GM12891 (cell line): ENCODE measurements around the gene HELZ.
"Not testable (repeated sequence)": the region's sequence is repeated elsewhere in the genome, so short reads cannot be mapped to it uniquely, and the experiment has no call there.

Source experiments
- DNase-seq: peaks from one replicate; pipeline ENCODE4 v3.0.0; 2011; ENCODE audit warnings: low spot score; ENCODE audit not compliant: insufficient read length
- FAIRE-seq: peaks from 2 replicates; lab custom pipeline; 2011; peaks lifted over from hg19 to GRCh38; lab: Jason Lieb, UNC
- PAX5 ChIP-seq: IDR thresholded peaks from 2 replicates; pipeline ENCODE4 v1.6.1; 2011; ENCODE audit warnings: low read length, moderate library complexity, mild to moderate bottlenecking; ENCODE audit not compliant: insufficient read depth, severe bottlenecking
- POLR2A ChIP-seq: IDR thresholded peaks from 2 replicates; pipeline ENCODE4 v1.6.1; 2011; ENCODE audit warnings: low read depth, low read length, control low read depth
- POLR2AphosphoS5 ChIP-seq: IDR thresholded peaks from 2 replicates; pipeline ENCODE4 v1.6.1; 2011; ENCODE audit warnings: low read depth, low read length, control low read depth
- POU2F2 ChIP-seq: IDR thresholded peaks from 2 replicates; pipeline ENCODE4 v1.6.1; 2011; ENCODE audit warnings: low read depth, mild to moderate bottlenecking, control low read depth, low read length, moderate library complexity
- SPI1 ChIP-seq: IDR thresholded peaks from 2 replicates; pipeline ENCODE4 v1.6.1; 2011; ENCODE audit warnings: low read depth, low read length, control low read depth
- TAF1 ChIP-seq: IDR thresholded peaks from 2 replicates; pipeline ENCODE4 v1.6.1; 2011; ENCODE audit warnings: low read depth, low read length, control low read depth

The HELZ gene

DNA sequence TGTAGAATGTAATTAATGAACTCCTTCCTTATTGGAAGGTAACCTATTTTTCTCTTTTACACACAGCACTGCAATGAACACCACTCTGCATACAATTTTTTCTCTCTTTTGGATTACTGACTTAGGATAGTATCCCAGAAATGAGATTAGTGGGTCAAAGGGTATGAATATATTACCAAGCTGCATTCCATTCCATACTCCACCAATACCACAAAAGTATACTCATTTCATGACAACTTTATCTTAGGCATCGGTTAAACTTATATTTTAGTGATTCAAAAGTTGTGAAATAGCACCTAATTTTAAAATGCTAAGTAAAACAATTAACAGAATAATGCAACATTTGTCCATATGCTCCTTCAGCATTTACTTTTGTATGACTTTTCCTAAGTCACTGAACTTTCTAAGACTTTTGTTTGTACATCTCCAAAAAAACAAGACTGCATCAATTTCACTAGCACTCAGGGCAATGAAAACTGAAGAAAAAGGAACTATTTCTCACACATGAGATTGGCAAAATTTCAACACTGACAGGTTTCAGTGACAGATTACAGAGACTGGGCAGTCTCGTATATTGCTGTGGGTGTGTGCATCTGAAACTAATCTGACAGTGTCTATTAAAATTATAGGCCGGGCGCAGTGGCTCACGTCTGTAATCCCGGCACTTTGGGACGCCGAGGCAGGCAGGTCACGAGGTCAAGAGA lies 32.1 kb downstream of the HELZ start:
- no peak for FAIRE-seq
- TF ChIP-seq TAF1 = no peak
- TF ChIP-seq PAX5 = no peak
- TF ChIP-seq POLR2AphosphoS5 = no peak
- TF ChIP-seq POU2F2 = no peak
- TF ChIP-seq SPI1 = no peak
- TF ChIP-seq POLR2A = no peak
- no peak for DNase-seq

DNA sequence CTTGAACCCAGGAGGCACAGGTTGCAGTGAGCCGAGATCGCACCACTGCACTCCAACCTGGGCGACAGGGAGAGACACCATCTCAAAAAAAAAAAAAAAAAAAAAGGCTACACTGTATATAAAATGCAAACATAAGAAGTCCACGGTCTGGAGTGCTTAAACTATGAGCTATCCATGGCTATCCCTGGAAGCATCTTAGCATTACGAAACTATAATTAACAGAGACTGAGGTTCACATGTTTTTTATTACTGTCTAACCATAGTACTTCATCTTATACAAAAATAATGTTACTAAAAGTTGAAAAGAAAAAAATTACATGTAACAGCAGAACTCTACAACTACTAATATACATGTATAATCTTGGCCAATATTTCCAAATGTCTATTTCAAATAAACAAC lies 32.8 kb downstream of the HELZ start:
- DNase-seq (no peak), FAIRE-seq (no peak)
- TF ChIP-seq POLR2A (no peak), TAF1 (no peak), SPI1 (no peak), PAX5 (no peak), POU2F2 (no peak), POLR2AphosphoS5 (no peak)

GRCh38 chr17:67211742-67212141 lies 33.3 kb downstream of the HELZ start:
- TF ChIP-seq PAX5 = no peak
- TF ChIP-seq SPI1 = no peak
- no peak for TF ChIP-seq POLR2A
- TF ChIP-seq TAF1 = no peak
- TF ChIP-seq POLR2AphosphoS5 = no peak
- no peak for TF ChIP-seq POU2F2
- no peak for FAIRE-seq
- DNase-seq = no peak

- FAIRE-seq = no peak
- TF ChIP-seq PAX5 (no peak), POU2F2 (no peak), POLR2AphosphoS5 (no peak), POLR2A (no peak), TAF1 (no peak), SPI1 (no peak)
- DNase-seq = no peak
These were observed 34.1 kb downstream of the HELZ start for GRCh38 chr17:67210915-67211314.

GRCh38 chr17:67208232-67208631 lies 36.8 kb downstream of the HELZ start:
- DNase-seq (no peak), FAIRE-seq (no peak)
- TF ChIP-seq POLR2A = no peak
- no peak for TF ChIP-seq POLR2AphosphoS5
- no peak for TF ChIP-seq POU2F2
- no peak for TF ChIP-seq TAF1
- TF ChIP-seq PAX5 = no peak
- TF ChIP-seq SPI1 = no peak

GRCh38 chr17:67203818-67204217 lies 41.2 kb downstream of the HELZ start:
- FAIRE-seq (no peak), DNase-seq (no peak)
- TF ChIP-seq POLR2A = no peak
- TF ChIP-seq POLR2AphosphoS5 = no peak
- no peak for TF ChIP-seq TAF1
- no peak for TF ChIP-seq SPI1
- no peak for TF ChIP-seq PAX5
- no peak for TF ChIP-seq POU2F2

DNA sequence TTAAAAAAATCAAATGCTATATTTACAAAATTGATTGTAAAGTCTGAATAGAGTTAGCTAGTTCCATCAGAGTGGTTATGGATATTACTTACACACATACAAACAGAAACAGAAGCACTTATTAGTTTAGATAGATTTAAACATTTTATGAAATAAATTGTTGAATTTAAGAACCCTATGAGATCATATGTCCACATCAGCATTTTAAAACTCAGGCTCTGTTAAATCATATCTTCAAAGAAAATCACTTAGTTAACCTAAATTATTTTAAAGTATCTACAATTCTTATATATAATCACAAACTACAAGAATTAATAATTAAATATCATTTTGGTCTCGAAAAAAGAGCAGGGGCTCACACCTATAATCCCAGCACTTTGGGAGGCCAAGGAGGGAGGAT lies 42.5 kb downstream of the HELZ start:
- FAIRE-seq = no peak
- no peak for TF ChIP-seq POLR2A
- no peak for TF ChIP-seq SPI1
- TF ChIP-seq TAF1 = no peak
- no peak for TF ChIP-seq POLR2AphosphoS5
- TF ChIP-seq POU2F2 = no peak
- TF ChIP-seq PAX5 = no peak
- no peak for DNase-seq

- TF ChIP-seq SPI1 (no peak), TAF1 (no peak), PAX5 (no peak), POLR2A (no peak), POLR2AphosphoS5 (no peak), POU2F2 (no peak)
- no peak for DNase-seq
- FAIRE-seq = no peak
These were observed 44.2 kb downstream of the HELZ start for GRCh38 chr17:67200727-67201301.

- FAIRE-seq (no peak), DNase-seq (no peak)
- TF ChIP-seq POLR2AphosphoS5 = no peak
- no peak for TF ChIP-seq PAX5
- no peak for TF ChIP-seq POU2F2
- TF ChIP-seq POLR2A = no peak
- no peak for TF ChIP-seq TAF1
- no peak for TF ChIP-seq SPI1
These were observed 46.9 kb downstream of the HELZ start for GRCh38 chr17:67198131-67198530.

- not testable (repeated sequence) for DNase-seq, FAIRE-seq
These were observed 48.0 kb downstream of the HELZ start for GRCh38 chr17:67197023-67197422.
